GM18861 (cell line): Measurements from ENCODE around the gene MPZL1.

Source experiments
- ATAC-seq: cut with Tn5 transposase; IDR thresholded peaks from one replicate; pipeline ENCODE4 v1.9.1; 2021; ENCODE audit not compliant: unreplicated experiment

Gene MPZL1

DNA sequence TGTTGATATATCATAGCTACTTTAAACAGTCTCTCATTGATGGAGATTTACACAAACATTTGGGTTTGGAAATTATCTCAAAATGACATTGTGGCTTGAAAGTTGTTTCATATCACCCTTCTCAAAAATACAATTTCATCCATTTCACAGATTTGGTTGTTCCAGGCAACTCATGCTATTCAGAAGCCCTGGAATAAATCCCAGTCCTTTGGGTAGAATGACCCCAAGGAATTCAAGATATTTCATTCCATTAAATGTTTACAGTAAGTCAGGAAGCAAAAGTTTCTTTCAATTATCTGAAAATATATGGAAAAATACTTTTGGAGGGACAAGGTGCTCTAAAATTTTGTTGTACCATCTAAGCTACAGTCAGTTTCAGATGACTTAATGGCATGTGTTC lies 27.1 kb downstream of the MPZL1 start:
- ATAC-seq, result no peak

DNA sequence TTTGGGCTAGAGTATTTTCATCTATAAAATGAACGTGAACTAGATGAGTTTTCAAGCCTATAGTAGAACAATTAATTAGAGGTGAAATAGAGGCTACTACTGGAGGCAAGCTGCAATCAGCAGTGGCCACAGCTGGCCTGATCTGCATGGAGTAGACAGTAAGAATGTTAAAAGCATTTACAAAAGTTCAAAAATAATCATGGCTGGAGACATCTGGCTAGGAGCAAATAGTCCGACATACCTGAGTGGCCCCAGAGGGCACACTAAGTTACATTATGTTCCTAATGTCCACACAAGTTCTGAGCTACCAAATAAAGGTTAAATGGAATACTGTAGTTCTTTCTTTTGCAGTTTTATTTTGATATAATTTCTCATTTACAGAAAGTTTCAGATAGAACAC lies 28.0 kb downstream of the MPZL1 start:
- ATAC-seq, result no peak

DNA sequence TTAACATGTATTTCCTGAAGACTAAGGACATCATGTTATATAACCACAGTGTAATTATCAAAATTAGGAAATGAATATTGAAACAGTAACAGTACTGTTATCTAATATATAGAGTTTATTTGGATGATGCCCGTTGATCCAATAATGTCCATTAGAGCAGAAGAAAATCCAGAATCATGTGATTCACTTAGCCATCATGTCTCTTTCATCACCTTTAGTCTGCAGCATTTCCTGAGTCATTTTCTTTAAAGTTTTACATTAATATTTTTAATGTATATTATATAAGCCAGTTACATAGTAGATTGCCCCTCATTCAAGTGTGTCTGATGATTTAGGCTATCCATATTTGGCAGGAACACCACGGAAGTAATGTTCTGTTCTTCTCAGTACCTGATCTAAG lies 28.9 kb downstream of the MPZL1 start:
- no peak for ATAC-seq

DNA sequence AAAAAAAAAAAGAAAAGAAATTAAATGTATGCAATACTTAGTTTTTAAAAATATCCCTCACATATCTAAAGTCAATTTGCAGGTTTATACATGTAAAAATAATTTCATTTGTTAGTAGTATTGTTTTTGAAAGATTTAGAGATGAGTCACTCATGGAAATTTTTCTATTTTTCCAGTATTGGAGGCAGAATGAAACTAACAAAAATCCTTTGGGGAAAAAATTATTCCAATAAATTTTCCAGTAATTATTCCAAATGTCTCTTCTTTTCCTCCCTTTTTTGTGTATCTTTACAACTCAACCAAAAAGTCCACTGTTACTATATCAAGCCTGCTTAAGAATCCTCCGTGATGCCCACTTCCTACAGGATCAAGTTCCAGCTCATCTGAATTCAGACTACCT lies 29.9 kb downstream of the MPZL1 start:
- no peak for ATAC-seq

DNA sequence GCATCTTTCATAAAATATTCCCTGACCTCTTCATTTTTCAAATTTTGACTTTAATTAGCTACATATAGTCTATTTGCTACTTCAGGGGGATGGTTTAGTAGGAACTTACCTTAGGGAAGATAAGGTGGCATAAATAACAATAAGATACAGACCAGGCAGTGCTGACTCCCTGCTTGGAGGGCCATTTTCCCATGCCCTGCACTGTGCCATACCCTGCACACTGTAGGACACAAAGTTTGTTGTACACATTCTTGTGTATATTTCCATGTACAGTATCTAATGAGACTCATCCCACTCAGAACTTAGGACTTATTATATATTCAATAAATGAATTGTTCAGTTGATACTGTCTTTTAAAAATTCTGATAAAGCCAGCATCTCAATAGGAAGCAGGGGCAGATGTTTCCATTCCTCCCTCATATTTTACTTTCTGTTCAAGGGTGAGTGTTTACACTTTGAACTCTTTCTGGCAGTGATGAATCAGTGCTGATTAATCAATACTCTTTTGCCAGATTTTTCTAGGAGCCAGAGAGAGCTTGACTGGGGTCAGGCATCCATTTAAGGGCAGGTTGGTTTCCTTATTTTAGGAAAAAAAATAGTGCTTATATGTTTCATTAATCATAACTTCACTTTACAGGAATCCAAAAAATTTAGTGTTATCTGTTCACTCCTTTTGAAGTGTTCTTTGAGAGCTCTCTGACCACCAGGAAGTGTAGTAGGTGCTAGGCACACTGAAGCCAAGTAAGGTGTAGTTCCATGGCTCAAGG lies 30.6 kb downstream of the MPZL1 start:
- no peak for ATAC-seq

DNA sequence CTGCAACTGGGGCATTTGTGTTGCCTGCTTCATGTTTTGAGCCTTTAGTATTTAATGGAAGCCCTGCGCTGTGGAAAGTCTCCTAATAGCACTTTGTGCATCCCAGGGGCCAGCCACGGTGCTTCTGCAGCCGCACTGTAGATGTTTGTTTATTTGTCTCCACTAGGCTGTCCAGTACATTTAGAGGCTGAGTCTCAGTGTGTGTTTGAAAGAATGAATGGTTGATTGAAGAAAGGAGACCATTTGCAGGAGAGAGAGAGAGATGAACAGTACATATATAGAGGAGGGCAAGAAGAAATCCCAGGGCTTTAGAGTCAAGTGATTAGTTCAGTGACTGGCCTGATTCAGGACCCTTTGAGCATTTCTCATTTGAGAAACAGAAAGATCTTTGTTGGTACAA lies 33.9 kb downstream of the MPZL1 start:
- ATAC-seq, result no peak

DNA sequence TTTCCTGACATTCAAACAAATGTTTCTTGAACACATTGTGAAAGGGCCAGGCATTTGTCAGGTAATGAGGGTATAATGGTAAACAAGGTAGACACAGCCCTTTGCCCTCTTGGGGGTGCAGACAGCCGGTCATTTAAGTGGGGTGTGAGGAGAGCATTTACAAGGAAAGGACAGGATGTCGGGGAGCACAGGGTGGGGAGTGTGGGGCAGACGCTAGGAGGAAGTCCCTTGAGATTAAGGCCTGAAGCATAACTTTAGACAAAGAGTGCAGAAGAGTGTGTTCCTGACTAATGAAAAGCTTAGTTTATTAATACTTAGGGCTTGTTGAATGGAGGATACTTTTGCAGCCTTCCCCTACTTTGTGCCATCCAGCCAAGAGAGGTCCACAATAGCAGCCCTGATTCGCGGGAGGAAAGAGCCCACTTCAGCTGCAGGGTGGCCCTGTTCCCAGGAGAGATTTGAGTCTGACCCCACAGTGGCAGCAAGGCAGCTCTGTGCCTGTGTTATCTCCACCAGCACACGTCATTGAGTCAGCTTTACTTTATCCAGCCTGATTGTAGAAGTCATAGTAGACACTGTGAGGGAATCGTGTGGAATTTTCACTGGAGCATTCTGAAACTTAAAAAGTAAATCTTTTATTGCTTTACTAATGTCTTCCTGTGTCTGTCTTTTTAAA lies 35.1 kb downstream of the MPZL1 start:
- ATAC-seq, result no peak

DNA sequence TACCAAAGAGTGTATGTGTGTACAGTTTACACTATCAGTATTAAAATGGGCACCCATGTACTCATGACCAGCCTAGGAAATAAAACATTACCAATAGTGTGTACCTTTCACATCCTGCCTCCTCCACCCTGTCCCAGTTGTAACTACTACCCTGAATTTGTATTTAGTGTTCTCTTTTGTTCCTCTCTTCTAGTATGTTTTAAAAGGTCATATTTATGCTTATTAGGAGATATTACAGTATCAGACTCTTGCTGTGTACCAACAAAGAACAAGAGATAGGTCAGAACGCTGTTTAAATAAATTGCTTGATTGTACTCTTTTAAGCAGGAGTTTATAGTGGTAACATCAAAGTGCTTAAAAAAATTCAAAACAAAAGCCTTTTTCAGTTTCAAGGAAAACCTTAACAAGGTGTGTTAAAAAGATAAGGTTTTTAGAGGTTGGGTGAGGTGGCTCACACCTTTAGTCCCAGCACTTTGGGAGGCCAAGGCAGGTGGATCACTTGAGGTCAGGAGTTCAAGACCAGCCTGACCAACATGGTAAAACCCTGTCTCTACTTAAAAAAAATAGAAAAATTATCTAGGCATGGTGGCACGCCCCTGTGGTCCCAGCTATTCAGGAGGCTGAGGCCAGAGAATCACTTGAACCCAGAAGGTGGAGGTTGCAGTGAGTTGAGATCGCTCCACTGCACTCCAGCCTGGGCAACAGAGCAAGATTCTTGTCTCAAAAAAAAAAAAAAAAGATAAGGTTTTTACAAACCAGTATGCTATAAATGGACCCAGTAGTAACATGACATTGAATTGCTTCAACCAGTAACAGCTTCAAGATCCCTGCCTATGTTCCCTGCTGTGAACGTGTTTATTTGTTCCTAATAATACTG lies 35.9 kb downstream of the MPZL1 start:
- no peak for ATAC-seq

DNA sequence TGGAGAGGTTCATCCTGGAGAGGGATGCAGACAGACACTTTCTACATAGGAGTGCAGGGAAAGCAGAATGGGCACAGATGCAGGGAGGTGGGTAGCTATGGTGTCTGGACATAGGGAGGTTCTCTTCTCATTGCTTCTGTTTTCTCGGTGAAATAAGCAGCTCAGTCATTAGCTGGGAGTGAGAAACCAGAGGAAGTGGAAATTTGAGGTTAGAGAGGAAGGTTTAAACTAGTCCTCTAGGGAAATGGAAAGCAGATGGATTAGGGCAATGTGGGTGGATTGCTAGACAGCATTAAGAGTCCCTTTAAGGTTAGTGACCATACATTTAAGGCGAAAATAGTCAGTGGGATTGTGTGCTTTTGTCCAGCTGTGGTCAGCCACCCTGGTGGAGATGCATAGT lies 39.6 kb downstream of the MPZL1 start:
- no peak for ATAC-seq

DNA sequence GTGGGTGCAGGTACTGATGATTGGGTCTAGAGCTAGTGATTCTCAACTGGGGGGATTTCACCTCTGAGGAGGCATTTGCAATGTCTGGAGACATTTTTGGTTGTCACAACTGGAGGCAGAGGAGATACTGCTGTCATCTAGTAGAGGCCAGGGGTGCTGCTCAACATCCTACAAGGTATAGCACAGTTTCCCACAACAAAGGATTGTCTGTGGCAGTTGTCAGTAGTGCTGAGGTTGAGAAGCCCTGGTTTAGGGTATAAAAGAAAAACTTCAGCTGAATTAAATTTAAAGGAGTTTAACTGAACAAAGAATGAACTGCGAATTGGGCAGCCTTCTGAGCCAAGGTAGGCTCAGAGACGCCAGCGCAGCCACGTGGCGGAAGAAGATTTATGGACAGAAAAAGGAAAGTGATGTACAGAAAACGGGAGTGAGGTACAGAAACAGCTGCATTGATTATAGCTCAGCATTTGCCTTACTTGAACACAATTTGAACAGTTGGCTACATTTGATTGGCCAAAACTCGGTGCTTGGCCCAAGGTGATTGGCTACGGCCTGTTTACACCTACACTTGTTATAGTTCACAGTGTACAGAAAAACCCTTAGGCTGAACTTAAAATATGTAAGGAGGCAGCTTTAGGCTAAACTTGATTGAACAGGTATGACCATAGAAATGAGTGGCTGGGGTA lies 40.4 kb downstream of the MPZL1 start:
- no peak for ATAC-seq

DNA sequence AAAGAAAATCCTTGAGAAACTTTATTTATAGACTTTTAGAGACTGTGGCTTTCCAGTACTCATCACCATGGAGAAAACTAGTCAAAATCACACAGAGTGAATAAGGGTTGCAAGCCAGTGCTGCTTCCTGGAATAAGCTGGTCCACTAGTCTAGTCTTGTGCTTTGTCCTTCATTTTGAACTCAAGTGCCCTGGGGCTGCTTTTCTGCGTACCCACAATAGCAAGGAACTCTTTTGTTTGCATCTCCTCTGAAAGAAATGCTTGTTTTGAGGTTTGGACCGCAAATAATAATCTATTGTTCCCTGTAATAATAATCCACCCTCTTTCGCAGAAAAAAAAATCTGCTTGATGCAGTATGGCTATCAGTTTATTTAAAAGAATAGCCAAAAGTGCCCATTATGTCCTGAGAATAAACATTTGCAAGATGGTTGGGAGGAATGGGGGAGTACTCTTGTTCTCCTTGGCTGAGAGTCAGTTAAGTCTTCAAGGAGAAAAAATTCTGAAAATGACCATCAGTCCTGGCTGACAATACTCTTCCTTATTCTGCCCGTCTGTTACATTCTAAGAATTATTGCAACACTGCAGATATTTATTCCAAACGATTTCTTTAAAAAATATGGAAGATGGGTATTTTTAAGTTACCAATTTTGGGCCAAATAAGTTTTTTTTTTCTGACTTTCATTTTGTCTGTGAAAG lies 41.9 kb downstream of the MPZL1 start:
- ATAC-seq, result no peak

DNA sequence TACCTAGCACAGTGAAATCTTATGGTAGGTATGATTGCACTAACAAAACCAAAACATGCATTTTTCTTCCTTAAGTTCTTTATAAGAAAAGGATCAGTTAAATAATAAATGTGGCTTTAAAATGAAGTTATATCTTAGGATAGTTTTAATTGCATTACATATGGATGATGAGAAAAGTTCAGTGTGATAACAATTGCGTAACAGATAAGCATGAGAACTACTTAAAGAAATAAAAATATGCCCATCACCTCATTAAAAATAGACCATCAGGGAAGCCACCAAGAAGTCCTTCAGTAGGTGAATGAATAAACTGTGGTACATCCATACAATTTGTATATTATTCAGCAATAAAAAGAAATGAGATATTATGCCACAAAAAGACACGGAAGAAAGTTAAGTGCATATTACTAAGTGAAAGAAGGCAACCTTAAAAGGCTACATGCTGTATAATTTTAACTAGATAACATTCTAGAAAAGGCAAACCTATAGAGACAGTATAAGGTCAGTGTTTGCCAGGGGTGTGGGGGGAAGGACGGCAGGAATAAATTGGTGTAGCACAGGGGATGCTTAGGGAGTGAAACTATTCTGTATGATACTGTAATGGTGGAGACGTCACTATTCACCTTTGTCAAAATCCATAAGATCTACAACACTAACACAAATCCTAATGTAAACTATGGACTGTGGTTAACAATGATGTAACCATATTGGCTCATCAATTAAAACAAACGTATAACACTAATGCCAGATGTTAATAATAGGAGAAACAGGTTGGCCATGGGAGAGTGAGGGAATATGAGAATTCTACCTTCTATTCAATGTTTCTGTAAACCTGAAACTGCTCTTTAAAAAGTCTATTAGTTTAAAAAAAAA lies 42.9 kb downstream of the MPZL1 start:
- no peak for ATAC-seq

DNA sequence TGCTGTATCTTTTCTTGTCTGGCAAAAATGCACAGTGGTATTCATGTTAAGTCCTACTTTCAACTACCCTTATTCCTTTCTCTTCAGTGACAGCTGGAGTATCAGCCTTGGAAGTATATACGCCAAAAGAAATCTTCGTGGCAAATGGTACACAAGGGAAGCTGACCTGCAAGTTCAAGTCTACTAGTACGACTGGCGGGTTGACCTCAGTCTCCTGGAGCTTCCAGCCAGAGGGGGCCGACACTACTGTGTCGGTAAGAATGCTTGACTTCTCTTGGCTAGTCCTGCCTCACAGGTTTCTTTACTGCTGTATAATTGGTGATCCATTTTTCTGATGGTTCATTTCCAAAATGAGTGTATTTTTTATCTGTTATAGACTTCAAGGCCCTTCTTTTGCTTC lies 43.7 kb downstream of the MPZL1 start:
- no peak for ATAC-seq

DNA sequence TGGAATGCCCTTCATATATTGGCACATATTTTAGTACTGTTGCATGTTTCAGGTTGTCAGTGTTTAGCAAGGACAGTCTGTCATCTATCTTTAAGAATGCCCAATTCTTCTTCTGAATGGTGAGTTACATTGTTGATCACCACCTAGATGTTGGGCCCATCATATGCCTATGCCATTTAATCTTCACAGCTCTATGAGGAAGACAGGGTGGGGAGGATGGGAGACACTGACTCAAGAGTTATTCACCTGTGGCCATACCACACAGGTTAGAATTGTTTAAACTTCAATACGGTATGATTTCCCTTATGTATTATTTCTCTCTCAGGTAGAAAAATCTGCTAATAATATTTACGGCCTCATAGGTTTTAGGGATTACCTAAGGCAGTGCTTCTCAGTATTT lies 44.8 kb downstream of the MPZL1 start:
- ATAC-seq, result no peak

DNA sequence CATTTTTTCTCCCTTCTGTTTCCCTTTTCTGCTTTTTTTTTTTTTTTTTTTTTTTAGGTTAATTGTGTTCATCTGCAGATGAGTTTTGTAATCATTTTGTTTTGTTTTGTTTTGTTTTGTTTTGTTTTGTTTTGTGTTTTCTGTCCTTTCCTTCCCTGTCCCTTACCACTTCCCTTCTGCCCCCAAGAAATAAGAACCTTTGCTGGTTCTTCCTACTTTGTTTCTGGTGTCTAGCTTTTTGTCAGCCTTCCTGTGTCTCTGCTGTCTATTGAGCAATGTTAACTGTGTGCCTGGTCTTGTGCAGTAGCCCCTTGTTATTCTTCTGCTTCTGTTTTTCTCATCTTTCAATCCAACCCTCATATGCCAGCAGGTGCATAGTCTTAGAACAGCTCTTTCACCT lies 46.0 kb downstream of the MPZL1 start:
- ATAC-seq, result no peak

DNA sequence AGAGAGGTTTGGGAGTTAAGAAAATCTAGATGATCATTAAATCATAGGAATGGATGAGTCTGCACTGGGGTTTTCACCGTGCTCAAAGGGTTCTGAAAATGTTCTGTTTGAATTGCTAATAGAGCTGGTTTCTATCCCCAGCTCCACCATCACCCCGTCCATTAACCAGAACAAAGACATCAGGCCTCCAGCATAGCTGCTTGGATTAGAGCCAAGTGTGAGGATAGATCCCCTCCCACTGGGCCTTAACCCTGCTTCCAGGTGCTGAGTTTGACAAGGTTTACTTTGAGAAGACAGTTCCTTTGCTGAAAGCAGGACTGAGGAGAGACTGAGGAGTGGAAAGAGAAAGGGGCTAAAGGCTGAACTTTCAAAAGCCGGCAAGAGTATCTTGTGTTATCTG lies 48.3 kb downstream of the MPZL1 start:
- ATAC-seq, result no peak

DNA sequence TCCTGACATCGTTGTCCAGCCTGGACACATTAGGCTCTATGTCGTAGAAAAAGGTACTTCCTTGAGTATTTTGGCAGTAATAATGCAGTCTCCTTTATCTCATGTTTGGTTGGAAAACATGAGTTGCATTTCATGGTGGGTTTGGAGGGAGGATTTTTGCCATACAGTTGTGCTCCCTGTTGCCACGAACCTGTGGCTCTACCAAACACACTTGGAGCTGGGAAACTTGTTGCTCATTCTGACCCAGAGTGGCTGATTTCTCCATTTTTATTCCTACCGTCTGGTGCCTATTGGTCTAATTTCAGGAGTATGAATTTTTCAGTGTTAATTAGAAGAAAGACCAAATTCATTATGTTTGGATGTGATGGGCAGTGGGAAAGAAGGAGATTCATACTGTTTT lies 50.7 kb downstream of the MPZL1 start:
- ATAC-seq, result no peak

DNA sequence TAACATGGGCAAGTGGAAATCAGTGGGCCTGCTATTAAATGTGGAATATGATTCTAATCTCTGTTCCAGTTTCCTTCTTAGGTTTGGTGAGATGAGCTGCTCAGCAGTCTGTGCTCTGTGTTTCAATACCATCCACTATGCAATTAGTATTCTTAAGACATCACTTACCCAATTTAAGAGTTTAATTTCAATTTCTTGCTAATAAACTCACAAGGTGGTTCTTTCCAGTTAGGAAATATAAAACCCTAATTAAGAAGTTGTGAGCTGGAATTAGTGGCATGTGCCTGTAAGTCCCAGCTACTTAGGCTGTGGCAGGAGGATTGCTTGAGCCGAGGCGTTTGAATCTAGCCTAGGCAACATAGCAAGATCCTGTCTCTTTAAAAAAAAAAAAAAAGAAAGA lies 51.7 kb downstream of the MPZL1 start:
- no peak for ATAC-seq

DNA sequence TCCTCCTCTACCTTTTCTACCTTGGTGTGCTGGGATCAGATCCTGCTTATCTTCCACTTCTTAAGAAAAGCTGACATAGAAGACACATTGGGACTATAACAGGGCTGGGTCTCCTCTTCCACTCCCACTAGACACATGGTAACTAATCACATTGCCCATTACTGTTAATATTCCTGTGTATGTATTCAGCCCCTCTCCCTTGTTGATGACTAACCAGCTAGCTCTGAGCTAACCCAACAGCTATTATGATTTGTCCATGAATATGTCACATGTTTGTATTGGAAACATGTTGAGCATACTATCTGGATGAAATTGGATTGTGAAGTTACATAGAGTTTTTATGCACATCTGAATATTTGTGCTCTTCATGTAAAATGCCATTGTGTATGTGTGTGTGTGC lies 52.9 kb downstream of the MPZL1 start:
- no peak for ATAC-seq

DNA sequence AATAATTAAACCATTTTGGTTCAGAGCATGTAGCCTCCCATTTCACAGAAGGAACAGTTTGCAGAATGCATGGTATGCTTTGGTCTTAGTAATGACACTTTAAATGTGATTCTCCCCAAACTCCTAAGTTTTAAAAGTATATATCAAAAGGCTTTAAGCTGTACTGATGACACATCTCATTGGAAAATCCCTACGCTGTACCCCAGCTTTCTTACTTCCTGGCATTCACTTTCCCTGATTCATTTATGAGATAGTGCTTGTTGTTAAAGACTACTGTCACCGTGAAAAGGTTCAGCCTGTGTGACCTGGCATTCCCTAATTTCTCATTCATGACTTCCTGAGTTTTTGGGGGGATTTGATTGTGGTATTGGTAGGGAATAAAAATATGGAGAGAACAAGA lies 53.4 kb downstream of the MPZL1 start:
- no peak for ATAC-seq
